ENCODE results near the gene RETSAT.

DNA sequence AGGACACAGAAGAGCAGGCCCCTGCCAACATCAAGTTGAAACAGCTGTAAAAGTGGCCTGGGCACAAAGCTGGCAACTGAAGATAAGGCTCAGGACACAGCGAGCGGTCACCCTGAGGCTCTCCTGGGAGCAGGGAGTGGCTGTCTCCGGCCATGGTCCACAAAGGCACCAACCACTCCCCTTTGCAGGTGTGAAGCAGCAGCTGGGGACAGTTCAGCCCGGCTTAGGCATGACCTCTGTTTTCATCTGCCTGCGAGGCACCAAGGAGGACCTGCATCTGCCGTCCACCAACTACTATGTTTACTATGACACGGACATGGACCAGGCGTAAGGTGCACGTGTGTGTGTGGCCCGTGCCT, 39.5 kb downstream of the RETSAT start:
- TF ChIP-seq, protein P1, sequence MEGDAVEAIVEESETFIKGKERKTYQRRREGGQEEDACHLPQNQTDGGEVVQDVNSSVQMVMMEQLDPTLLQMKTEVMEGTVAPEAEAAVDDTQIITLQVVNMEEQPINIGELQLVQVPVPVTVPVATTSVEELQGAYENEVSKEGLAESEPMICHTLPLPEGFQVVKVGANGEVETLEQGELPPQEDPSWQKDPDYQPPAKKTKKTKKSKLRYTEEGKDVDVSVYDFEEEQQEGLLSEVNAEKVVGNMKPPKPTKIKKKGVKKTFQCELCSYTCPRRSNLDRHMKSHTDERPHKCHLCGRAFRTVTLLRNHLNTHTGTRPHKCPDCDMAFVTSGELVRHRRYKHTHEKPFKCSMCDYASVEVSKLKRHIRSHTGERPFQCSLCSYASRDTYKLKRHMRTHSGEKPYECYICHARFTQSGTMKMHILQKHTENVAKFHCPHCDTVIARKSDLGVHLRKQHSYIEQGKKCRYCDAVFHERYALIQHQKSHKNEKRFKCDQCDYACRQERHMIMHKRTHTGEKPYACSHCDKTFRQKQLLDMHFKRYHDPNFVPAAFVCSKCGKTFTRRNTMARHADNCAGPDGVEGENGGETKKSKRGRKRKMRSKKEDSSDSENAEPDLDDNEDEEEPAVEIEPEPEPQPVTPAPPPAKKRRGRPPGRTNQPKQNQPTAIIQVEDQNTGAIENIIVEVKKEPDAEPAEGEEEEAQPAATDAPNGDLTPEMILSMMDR (conservative IDR thresholded peaks at IDR 0.05; ENCODE audit: low read length) = no peak
- TF ChIP-seq EZH2phosphoT487 (IDR thresholded peaks at IDR 0.05; ENCODE audit: borderline replicate concordance) = no peak

Data from Loucy (cell line).